ENCODE results near the gene TBC1D8.

TBC1D8 gene

DNA sequence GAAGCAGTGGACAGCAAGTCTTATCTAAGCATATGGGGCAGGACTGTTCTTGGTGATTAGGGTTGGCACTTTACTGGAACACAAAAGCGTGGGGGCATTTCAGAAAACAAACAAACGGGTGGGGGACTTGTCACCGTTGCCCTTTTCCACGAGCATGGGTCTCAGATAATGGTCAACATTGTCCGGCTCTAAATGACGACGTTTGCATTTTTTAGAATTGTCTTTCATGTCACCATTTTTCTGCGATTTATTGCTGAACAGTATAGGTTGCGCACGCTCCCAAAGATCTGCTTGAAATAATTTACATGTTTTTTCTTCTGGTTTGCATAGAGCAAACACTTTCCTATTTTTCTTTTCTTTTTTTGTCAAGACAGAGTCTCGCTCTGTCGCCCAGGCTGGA lies 46.6 kb upstream of the TBC1D8 start:
- Histone ChIP-seq H4K20me1 (ENCODE audit: control insufficient read depth, insufficient read depth, low read depth, low read length) (no peaks in the 10 kb centered on the region), H3K36me3 (ENCODE audit: control insufficient read depth, low read length) (no peaks in the 10 kb centered on the region), H3K27me3 (ENCODE audit: control insufficient read depth, low read length) (no peaks in the 10 kb centered on the region), H3K79me2 (ENCODE audit: control insufficient read depth, low read length) (no peaks in the 10 kb centered on the region), H3K4me1 (ENCODE audit: control insufficient read depth, low read length) (no peaks in the 10 kb centered on the region), H3K4me3 (ENCODE audit: low read length) (no peak overlapping the region), H3K27ac (ENCODE audit: low read depth, low read length) (no peak overlapping the region), H3F3A (ENCODE audit: control insufficient read depth, insufficient read depth) (no peaks in the 10 kb centered on the region), H3K9me2 (replicated peaks; ENCODE audit: control insufficient read depth, low read length) (no peaks in the 10 kb centered on the region), H3K4me2 (ENCODE audit: low read length) (no peak overlapping the region), H3K9me3 (ENCODE audit: control insufficient read depth, insufficient read depth, low read length) (no peaks in the 10 kb centered on the region)
- TF ChIP-seq EZH2phosphoT487 (IDR thresholded peaks at IDR 0.05; ENCODE audit: borderline replicate concordance, low read length), result no peak
- TF ChIP-seq, protein P1, sequence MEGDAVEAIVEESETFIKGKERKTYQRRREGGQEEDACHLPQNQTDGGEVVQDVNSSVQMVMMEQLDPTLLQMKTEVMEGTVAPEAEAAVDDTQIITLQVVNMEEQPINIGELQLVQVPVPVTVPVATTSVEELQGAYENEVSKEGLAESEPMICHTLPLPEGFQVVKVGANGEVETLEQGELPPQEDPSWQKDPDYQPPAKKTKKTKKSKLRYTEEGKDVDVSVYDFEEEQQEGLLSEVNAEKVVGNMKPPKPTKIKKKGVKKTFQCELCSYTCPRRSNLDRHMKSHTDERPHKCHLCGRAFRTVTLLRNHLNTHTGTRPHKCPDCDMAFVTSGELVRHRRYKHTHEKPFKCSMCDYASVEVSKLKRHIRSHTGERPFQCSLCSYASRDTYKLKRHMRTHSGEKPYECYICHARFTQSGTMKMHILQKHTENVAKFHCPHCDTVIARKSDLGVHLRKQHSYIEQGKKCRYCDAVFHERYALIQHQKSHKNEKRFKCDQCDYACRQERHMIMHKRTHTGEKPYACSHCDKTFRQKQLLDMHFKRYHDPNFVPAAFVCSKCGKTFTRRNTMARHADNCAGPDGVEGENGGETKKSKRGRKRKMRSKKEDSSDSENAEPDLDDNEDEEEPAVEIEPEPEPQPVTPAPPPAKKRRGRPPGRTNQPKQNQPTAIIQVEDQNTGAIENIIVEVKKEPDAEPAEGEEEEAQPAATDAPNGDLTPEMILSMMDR (IDR thresholded peaks at IDR 0.05; ENCODE audit: low read depth, low read length, poor library complexity, severe bottlenecking), result no peak

DNA sequence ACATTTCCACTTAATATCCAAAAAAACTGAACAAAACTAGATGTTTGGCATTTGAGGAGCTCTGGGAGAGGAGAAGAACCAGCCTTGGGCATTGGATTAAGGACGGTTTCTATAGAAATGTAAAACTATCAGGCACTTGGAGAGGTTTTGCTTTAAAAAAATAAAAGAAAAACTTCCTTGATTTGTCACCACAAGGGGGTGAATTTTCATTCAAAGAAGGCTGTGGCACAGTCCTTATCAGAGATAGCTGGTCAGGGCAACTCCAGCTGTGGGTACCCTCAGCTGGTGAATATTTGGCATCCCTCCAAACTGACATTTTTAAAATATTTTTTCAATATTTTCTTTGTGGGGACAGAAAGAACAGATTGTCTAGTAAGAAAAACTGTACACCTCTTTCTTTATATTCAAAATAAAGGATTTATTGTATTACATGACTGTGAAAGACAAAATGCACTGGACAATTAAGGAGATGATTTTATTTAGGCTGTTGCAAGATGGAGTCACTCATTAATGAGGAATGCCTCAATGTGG lies 46.1 kb upstream of the TBC1D8 start:
- no peaks in the 10 kb centered on the region for H3K4me1 ChIP-seq (ENCODE audit: control insufficient read depth, low read length)
- no peaks in the 10 kb centered on the region for H3K36me3 ChIP-seq (ENCODE audit: control insufficient read depth, low read length)
- H3K27ac ChIP-seq (ENCODE audit: low read depth, low read length), result no peak overlapping the region
- H3K79me2 ChIP-seq (ENCODE audit: control insufficient read depth, low read length), result no peaks in the 10 kb centered on the region
- H3K4me3 ChIP-seq (ENCODE audit: low read length), result no peak overlapping the region
- H4K20me1 ChIP-seq (ENCODE audit: control insufficient read depth, insufficient read depth, low read depth, low read length), result no peaks in the 10 kb centered on the region
- TF ChIP-seq EZH2phosphoT487 (IDR thresholded peaks at IDR 0.05; ENCODE audit: borderline replicate concordance, low read length), result no peak
- TF ChIP-seq, protein P1 (IDR thresholded peaks at IDR 0.05; ENCODE audit: low read depth, low read length, poor library complexity, severe bottlenecking), result peak; percentile 30
- H3K4me2 ChIP-seq (ENCODE audit: low read length), result no peak overlapping the region
- no peaks in the 10 kb centered on the region for H3K27me3 ChIP-seq (ENCODE audit: control insufficient read depth, low read length)
- no peaks in the 10 kb centered on the region for H3F3A ChIP-seq (ENCODE audit: control insufficient read depth, insufficient read depth)
- H3K9me2 ChIP-seq (replicated peaks; ENCODE audit: control insufficient read depth, low read length), result no peaks in the 10 kb centered on the region
- no peaks in the 10 kb centered on the region for H3K9me3 ChIP-seq (ENCODE audit: control insufficient read depth, insufficient read depth, low read length)

DNA sequence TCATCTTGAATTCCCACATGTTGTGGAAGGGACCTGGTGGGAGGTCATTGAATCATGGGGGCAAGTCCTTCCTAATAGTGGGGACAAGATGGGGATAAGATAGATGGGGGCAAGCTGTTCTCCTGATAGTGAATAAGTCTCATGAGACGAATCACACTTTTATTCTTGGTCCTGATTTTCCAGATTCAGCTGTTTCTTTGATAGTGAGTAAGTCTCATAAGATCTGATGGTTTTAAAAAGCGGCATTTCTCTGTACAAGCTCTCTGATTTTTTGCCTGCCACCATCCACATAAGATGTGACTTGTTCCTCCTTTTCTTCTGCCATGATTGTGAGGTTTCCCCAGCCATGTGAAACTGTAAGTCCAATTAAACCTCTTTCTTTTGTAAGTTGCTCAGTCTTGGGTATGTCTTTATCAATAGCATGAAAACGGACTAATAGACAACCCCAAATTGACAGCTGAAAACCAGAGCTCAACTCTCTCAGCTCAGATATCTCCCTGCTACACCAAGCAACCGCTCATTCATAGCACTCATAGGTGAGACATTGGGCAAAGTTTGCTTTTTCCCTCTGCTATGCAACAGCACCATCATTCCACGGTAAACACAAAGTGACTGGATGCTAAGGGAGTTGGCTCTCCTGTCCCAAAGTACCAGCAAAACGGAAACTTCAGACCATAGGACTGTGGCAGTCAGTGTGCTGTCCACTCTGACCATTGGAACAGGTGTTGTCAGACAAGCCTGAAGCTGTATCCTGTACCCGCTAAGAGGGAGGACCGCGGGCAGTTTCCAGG lies 44.9 kb upstream of the TBC1D8 start:
- Histone ChIP-seq H3K4me3 (ENCODE audit: low read length) (no peak overlapping the region), H3K4me2 (ENCODE audit: low read length) (no peak overlapping the region), H3K4me1 (ENCODE audit: control insufficient read depth, low read length) (no peaks in the 10 kb centered on the region), H3F3A (ENCODE audit: control insufficient read depth, insufficient read depth) (no peaks in the 10 kb centered on the region), H3K9me2 (replicated peaks; ENCODE audit: control insufficient read depth, low read length) (no peaks in the 10 kb centered on the region), H3K27ac (ENCODE audit: low read depth, low read length) (no peak overlapping the region), H3K9me3 (ENCODE audit: control insufficient read depth, insufficient read depth, low read length) (no peaks in the 10 kb centered on the region), H4K20me1 (ENCODE audit: control insufficient read depth, insufficient read depth, low read depth, low read length) (no peaks in the 10 kb centered on the region), H3K79me2 (ENCODE audit: control insufficient read depth, low read length) (no peaks in the 10 kb centered on the region), H3K36me3 (ENCODE audit: control insufficient read depth, low read length) (no peaks in the 10 kb centered on the region), H3K27me3 (ENCODE audit: control insufficient read depth, low read length) (peaks cover 3% of the 10 kb centered on the region)
- TF ChIP-seq, protein P1 (IDR thresholded peaks at IDR 0.05; ENCODE audit: low read depth, low read length, poor library complexity, severe bottlenecking), result no peak
- TF ChIP-seq EZH2phosphoT487 (IDR thresholded peaks at IDR 0.05; ENCODE audit: borderline replicate concordance, low read length), result no peak

Measured in DOHH2 (cell line).